KBM-7 (cell line): ENCODE measurements around the gene ORC3.

Source experiments
- DNase-seq: peaks from one replicate; pipeline ENCODE4 v3.0.0-alpha.2; 2015
- in situ Hi-C: fragments of 300-500 bp; cut with MboI; formaldehyde crosslinking; loops from 2 replicates; pipeline ENCODE4 v1.14.3; 2020; ENCODE audit warnings: low sequenced_read_pairs, low pct_unique_long_range_greater_than_20kb, mixed read lengths

The ORC3 gene

GRCh38 chr6:87589693-87590416 is at the start of gene ORC3, which contains the start of gene RARS2:
TSS of gene ORC3 (plus strand) at chr6:87590135. CDS start at chr6:87590169, 34 bp downstream.
TSS of gene RARS2 (minus strand) at chr6:87589987. CDS start at chr6:87589957, 30 bp downstream.
- in situ Hi-C loops = no loop called here
- DNase-seq = peak; percentile 95

DNA sequence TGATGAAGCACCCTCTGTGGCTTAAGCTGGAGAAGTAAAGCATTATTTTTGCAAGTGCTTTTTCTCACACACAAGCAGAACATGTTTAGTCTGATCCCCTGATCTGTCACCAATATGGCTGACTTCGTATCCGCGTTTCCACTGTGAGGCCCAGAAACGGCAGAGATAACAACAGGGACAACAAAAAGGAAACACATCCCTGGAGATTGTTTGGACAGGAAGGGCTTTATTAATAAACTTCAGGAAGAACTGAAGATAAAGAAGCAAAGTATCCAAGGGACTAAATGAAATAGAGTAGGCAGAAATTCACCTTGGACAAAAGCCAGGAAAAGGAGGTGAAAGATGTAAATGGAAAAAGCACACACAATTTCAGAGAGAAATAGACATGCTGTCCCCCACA is 49.4 kb upstream of the ORC3 start:
- in situ Hi-C loops = no loop called here

DNA sequence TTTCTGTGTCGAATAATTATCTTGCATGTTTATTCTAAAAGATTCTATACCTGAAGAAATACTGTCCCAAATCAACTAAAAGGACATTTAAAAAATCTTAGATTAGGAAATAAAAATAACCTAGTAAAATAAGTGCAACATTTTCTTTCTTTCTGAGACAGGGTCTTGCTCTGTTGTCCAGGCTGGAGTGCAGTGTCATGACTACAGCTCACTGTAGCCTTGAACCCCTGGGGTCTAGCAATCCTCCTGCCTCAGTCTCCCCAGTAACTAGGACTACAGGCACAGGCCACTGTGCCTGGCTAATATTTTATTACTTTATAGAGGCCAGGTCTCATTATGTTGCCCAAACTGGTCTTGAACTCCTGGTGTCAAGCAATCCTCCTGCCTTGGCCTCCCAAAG is 48.9 kb upstream of the ORC3 start:
- in situ Hi-C loops = no loop called here
- no peak for DNase-seq

More for the DNA sequence above, 49.4 kb upstream of the ORC3 start:
- DNase-seq = no peak

- no peak for DNase-seq
- in situ Hi-C loops = no loop called here
These were observed 48.2 kb upstream of the ORC3 start for GRCh38 chr6:87541744-87542143.

DNA sequence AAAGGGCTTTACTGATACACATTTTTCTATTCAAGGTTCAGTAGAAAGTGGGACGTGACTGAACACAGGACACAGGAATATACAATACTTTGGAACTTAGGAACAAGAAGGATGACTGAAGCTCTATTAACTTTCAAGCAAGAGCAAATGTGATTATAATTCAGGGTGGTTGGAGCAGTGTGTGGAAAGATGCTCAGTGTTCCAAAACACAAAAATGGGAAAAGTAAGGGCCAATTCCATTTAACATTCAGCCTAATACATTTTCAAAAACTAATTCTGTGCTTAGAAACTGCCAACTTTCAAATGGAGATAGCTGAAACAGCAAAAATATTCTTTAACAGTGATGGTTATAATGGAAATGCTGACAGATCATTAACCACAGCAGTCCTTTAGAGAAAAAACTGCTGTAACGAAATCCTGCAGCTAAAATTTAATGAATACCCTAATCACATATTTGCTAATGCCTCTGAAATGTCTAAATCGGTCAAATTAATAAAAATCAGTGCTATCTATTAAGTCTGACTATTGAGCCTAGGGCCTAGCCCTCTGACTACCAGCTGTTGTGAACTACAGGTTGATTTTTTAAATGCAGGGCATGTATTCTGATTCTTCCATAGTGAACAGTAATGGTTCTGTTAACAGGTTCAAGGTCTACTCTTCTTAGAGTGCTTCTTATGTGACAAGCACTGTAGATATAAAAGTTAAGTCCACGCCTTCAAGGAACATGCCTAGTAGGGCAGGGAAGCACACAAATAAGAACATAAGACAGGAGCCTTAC is 46.0 kb upstream of the ORC3 start:
- DNase-seq = no peak
- in situ Hi-C loops = no loop called here

- DNase-seq = no peak
- in situ Hi-C loops = no loop called here
These were observed 45.5 kb upstream of the ORC3 start for GRCh38 chr6:87544474-87544735.

- DNase-seq = no peak
- in situ Hi-C loops = no loop called here
These were observed 38.1 kb upstream of the ORC3 start for GRCh38 chr6:87551799-87552198.

DNA sequence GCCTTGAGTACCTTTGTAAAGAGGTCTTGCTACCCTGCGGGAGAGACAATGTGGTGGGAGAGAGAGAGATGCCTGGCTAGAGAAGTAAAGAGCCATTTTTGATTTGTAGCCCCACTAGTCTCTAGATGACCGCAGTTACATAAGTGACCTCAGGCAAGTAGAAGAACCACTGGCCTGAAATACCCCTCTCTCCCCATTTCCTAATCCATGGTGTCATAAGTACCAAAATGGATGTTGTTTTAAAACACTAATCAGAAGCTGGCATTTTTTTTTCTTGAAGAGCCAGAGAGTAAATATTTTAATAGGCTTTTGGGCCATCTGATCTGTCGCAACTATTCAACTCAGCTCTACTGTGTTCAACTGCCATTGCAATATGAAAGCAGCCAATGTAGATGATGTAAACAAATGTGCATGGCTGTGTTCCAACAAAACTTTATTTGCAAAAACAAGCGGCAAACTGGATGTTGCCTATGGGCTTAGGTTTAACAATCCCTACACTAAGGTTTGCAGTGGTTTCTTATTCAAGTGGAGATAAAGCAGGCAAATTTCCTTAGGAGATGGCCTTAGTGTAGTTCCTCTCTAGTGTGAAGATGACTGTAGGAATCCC is 36.7 kb upstream of the ORC3 start:
- in situ Hi-C loops = no loop called here
- DNase-seq = no peak

- no peak for DNase-seq
- in situ Hi-C loops = no loop called here
These were observed 34.4 kb upstream of the ORC3 start for GRCh38 chr6:87555506-87555905.

DNA sequence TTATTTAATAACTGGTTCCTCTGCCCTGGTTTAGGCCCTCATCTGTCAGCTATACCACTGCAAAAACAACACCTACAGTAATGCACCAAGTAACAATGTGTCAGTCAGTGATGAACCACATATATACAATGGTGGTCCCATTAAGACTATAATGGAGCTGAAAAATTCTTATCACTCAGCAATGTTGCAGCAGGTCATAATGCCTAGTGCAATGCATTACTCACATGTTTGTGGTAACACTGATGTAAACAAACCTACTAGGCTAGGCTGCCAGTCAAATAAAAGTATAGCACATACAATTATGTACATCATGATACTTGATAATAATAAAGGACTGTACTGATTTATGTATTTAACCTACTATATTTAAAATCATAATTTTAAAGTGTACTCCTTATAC is 31.5 kb upstream of the ORC3 start:
- no peak for DNase-seq
- in situ Hi-C loops = no loop called here

- no peak for DNase-seq
- in situ Hi-C loops = no loop called here
These were observed 28.9 kb upstream of the ORC3 start for GRCh38 chr6:87561017-87561416.

GRCh38 chr6:87572021-87572420 is 17.9 kb upstream of the ORC3 start:
- no peak for DNase-seq
- in situ Hi-C loops = no loop called here

DNA sequence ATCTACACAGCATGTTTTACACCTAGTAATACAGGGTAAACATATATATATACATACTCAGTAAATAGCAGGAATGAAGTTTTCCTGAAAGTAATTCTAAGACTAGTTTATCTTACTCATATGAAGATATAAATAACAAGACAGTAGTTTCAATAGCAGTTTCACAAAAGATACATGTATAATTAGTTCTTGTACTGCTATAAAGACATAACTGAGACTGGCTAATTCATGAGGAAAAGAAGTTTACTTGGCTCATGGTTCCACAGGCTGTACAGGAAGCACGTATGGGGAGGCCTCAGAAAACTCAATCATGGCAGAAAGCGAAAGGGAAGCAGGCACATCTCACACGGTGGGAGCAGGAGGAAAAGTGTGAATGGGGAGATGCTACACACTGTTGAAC is 17.1 kb upstream of the ORC3 start:
- DNase-seq = no peak
- in situ Hi-C loops = no loop called here

GRCh38 chr6:87573307-87574024 is 16.5 kb upstream of the ORC3 start:
- in situ Hi-C loops = no loop called here

GRCh38 chr6:87574237-87574804 is 15.6 kb upstream of the ORC3 start:
- no peak for DNase-seq
- in situ Hi-C loops = no loop called here

More at GRCh38 chr6:87573307-87574024, 16.5 kb upstream of the ORC3 start:
- DNase-seq = no peak

- DNase-seq = no peak
- in situ Hi-C loops = no loop called here
These were observed 14.5 kb upstream of the ORC3 start for GRCh38 chr6:87575423-87575822.

- in situ Hi-C loops = no loop called here
- DNase-seq = no peak
These were observed 6.1 kb upstream of the ORC3 start for GRCh38 chr6:87583822-87584221.

DNA sequence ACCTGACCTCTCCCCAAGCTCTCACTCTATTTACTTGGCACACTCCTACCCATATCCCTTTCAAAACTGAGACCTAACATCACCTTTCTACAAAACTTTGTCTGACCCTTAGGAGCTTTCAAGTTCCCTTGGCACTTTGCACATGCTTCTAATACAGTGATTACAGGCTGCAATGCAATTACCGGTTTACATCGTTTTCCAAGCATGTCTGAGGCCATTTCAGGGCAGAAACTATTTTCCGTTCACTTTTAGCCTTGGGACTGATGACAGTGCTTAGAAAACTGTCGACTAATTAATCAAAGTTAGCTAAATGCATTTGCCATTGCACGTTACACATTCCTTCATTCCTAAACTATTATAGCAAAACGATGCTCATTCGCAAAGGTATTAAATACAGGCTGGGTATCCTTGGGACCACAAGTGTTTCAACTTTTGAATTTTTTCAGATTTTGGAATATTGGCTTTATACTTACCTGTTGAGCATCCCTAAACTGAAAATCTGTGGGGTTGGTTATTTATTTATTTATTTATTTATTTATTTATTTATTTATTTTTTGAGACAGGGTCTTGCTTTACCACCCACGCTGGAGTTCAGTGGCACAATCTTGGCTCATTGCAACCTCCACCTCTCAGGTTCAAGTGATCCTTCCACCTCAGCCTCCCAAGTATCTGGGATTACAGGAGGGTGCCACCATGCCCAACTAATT is 3.4 kb upstream of the ORC3 start:
- in situ Hi-C loops = no loop called here

More for the DNA sequence above, 3.4 kb upstream of the ORC3 start:
- DNase-seq = no peak
